Upper lobe of right lung (tissue), 1 donor: ENCODE measurements around the gene L3MBTL1. TPM values are rescaled to one million over a fixed set of nuclear protein-coding genes. Genes with fewer than 3 reads are reported as not detected.

Experiments used
- ATAC-seq: fragments of 200-7000 bp; cut with Tn5 transposase; one replicate; pipeline ENCODE4 v1.9.1; 2020; ENCODE audit warnings: mild to moderate bottlenecking, moderate library complexity
- DNase-seq: peaks from one replicate; pipeline ENCODE4 v3.0.0-alpha.2; 2020
- H3K27ac ChIP-seq: fragments of 200-600 bp; one replicate; pipeline ENCODE4 v1.8.0; 2022
- H3K27me3 ChIP-seq: fragments of 200-600 bp; one replicate; pipeline ENCODE4 v1.8.0; 2022; ENCODE audit warnings: mild to moderate bottlenecking
- H3K36me3 ChIP-seq: fragments of 200-600 bp; one replicate; pipeline ENCODE4 v1.8.0; 2022
- H3K4me1 ChIP-seq: fragments of 200-600 bp; one replicate; pipeline ENCODE4 v1.8.0; 2022
- H3K4me3 ChIP-seq: fragments of 200-600 bp; one replicate; pipeline ENCODE4 v1.8.0; 2022; ENCODE audit warnings: mild to moderate bottlenecking
- H3K9me3 ChIP-seq: fragments of 200-600 bp; one replicate; pipeline ENCODE4 v1.8.0; 2022
- intact Hi-C: fragments of 100-400 bp; cut with DNase I; formaldehyde crosslinking; loops from one replicate; pipeline ENCODE4 v1.11.0; 2022
- total RNA-seq: library from RNA; stranded (reverse); fragmentation: NEBNext Ultra II Directional; extraction: Animal tissue kit (Norgen Biotek cat#: 25700); gene quantifications from one replicate; pipeline ENCODE4 v1.2.1, GENCODE V29; 2021
- TF ChIP-seq, protein P1 (sequence below): fragments of 200-600 bp; IDR thresholded peaks from one replicate; pipeline ENCODE4 v1.8.0; 2022; ENCODE audit warnings: antibody characterized with exemption
- donor health status: DM: no; HTN: yes; CAD: no; lungs with severe emphysema.

Gene L3MBTL1
- total RNA-seq, 1 donor from 2014 or later, result 12.9 TPM

GRCh38 chr20:43590036-43590391, 82.5 kb downstream of the L3MBTL1 start:
- Histone ChIP-seq H3K9me3 (no peaks in the 10 kb centered on the region), H3K4me1 (peaks cover 16% of the 10 kb centered on the region), H3K27ac (peak overlapping the region; percentile 90), H3K27me3 (no peaks in the 10 kb centered on the region), H3K4me3 (peak overlapping the region; percentile 73), H3K36me3 (peaks cover 6% of the 10 kb centered on the region)
- no peak for DNase-seq
- TF ChIP-seq, protein P1, sequence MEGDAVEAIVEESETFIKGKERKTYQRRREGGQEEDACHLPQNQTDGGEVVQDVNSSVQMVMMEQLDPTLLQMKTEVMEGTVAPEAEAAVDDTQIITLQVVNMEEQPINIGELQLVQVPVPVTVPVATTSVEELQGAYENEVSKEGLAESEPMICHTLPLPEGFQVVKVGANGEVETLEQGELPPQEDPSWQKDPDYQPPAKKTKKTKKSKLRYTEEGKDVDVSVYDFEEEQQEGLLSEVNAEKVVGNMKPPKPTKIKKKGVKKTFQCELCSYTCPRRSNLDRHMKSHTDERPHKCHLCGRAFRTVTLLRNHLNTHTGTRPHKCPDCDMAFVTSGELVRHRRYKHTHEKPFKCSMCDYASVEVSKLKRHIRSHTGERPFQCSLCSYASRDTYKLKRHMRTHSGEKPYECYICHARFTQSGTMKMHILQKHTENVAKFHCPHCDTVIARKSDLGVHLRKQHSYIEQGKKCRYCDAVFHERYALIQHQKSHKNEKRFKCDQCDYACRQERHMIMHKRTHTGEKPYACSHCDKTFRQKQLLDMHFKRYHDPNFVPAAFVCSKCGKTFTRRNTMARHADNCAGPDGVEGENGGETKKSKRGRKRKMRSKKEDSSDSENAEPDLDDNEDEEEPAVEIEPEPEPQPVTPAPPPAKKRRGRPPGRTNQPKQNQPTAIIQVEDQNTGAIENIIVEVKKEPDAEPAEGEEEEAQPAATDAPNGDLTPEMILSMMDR, result no peak
- ATAC-seq, result no peak
- intact Hi-C loops, result no loop called here

GRCh38 chr20:43590392-43591303, 83.2 kb downstream of the L3MBTL1 start, which contains the start of gene IFT52:
IFT52 (plus strand) TSS chr20:43590937; CDS start chr20:43594699, 3,762 bp downstream.
- H3K27ac ChIP-seq, result peak within 1 kb of the TSS; percentile 90
- intact Hi-C loops, result no loop called here

More at GRCh38 chr20:43590392-43591303, 83.2 kb downstream of the L3MBTL1 start, which contains the start of gene IFT52:
- ATAC-seq, result peak; percentile 99
- Histone ChIP-seq H3K4me1 (peaks cover 12% of the 10 kb centered on the region), H3K4me3 (peak within 1 kb of the TSS; percentile 73), H3K9me3 (no peaks in the 10 kb centered on the region), H3K27me3 (no peaks in the 10 kb centered on the region), H3K36me3 (peaks cover 12% of the 10 kb centered on the region)
- DNase-seq, result peak; percentile 96
- TF ChIP-seq, protein P1, result no peak

Other genes starting within 250 kb of the L3MBTL1 start
- gene SRSF6, start 49.8 kb upstream of the L3MBTL1 start, total RNA-seq, result 145 TPM
- 1.7 TPM for gene SGK2, start 51.3 kb downstream of the L3MBTL1 start, total RNA-seq
- gene IFT52, start 83.2 kb downstream of the L3MBTL1 start, total RNA-seq, result 20.4 TPM
- 1.0 TPM for gene MYBL2, start 159.4 kb downstream of the L3MBTL1 start, total RNA-seq
- not detected for gene GTSF1L, start 219.3 kb downstream of the L3MBTL1 start, total RNA-seq